ENCODE measurements around the gene UTP14C. TPM values are rescaled to one million over a fixed set of nuclear protein-coding genes. Genes with fewer than 3 reads are reported as not detected.
"Not testable (repeated sequence)": the region's sequence is repeated elsewhere in the genome, so short reads cannot be mapped to it uniquely, and the experiment has no call there.

Gene UTP14C
- total RNA-seq, 1 experiment from 2014 or later, result 10.1 TPM

- H4K20me1 ChIP-seq (ENCODE audit: insufficient read depth, low read depth, low read length); H3K36me3 ChIP-seq (ENCODE audit: insufficient read depth, low read length); H3K79me2 ChIP-seq (ENCODE audit: low read length); H3K9me2 ChIP-seq (replicated peaks; ENCODE audit: insufficient read depth, low read length); H2AFZ ChIP-seq (ENCODE audit: low read length); H3K4me1 ChIP-seq (ENCODE audit: low read length); H3K4me3 ChIP-seq (ENCODE audit: low read length); H3K4me2 ChIP-seq (ENCODE audit: low read depth, low read length, poor library complexity, severe bottlenecking); H3K9ac ChIP-seq (ENCODE audit: low read length); H3K27me3 ChIP-seq (ENCODE audit: low read length); H3K27ac ChIP-seq (ENCODE audit: low read length); H3K9me3 ChIP-seq (ENCODE audit: low read length); DNase-seq: not testable (repeated sequence)
These were observed 39.6 kb upstream of the UTP14C start for GRCh38 chr13:51984904-51985303.

GRCh38 chr13:51988988-51989618, 35.4 kb upstream of the UTP14C start:
- Histone ChIP-seq H3K9me3 (ENCODE audit: low read length) (no peaks in the 10 kb centered on the region), H3K27me3 (ENCODE audit: low read length) (no peaks in the 10 kb centered on the region), H3K4me3 (ENCODE audit: low read length) (no peak overlapping the region), H4K20me1 (ENCODE audit: insufficient read depth, low read depth, low read length) (no peaks in the 10 kb centered on the region), H3K27ac (ENCODE audit: low read length) (no peak overlapping the region), H3K79me2 (ENCODE audit: low read length) (no peaks in the 10 kb centered on the region), H3K36me3 (ENCODE audit: insufficient read depth, low read length) (no peaks in the 10 kb centered on the region), H3K4me2 (ENCODE audit: low read depth, low read length, poor library complexity, severe bottlenecking) (no peak overlapping the region), H2AFZ (ENCODE audit: low read length) (no peak overlapping the region), H3K9ac (ENCODE audit: low read length) (no peak overlapping the region), H3K9me2 (replicated peaks; ENCODE audit: insufficient read depth, low read length) (no peaks in the 10 kb centered on the region), H3K4me1 (ENCODE audit: low read length) (no peaks in the 10 kb centered on the region)
- no peak for DNase-seq

GRCh38 chr13:51993713-51994112, 30.8 kb upstream of the UTP14C start:
- Histone ChIP-seq H3K36me3 (ENCODE audit: insufficient read depth, low read length) (no peaks in the 10 kb centered on the region), H3K9me3 (ENCODE audit: low read length) (no peaks in the 10 kb centered on the region), H3K4me1 (ENCODE audit: low read length) (peaks cover 8% of the 10 kb centered on the region), H3K9me2 (replicated peaks; ENCODE audit: insufficient read depth, low read length) (no peaks in the 10 kb centered on the region), H3K9ac (ENCODE audit: low read length) (no peak overlapping the region), H3K4me2 (ENCODE audit: low read depth, low read length, poor library complexity, severe bottlenecking) (no peak overlapping the region), H4K20me1 (ENCODE audit: insufficient read depth, low read depth, low read length) (no peaks in the 10 kb centered on the region), H2AFZ (ENCODE audit: low read length) (no peak overlapping the region), H3K27ac (ENCODE audit: low read length) (no peak overlapping the region), H3K27me3 (ENCODE audit: low read length) (no peaks in the 10 kb centered on the region), H3K4me3 (ENCODE audit: low read length) (no peak overlapping the region), H3K79me2 (ENCODE audit: low read length) (no peaks in the 10 kb centered on the region)
- no peak for DNase-seq

GRCh38 chr13:51995677-51996551, 28.6 kb upstream of the UTP14C start:
- no peaks in the 10 kb centered on the region for H3K79me2 ChIP-seq (ENCODE audit: low read length)
- no peak overlapping the region for H3K4me2 ChIP-seq (ENCODE audit: low read depth, low read length, poor library complexity, severe bottlenecking)
- H3K9ac ChIP-seq (ENCODE audit: low read length), result no peak overlapping the region
- no peaks in the 10 kb centered on the region for H3K36me3 ChIP-seq (ENCODE audit: insufficient read depth, low read length)
- H3K9me2 ChIP-seq (replicated peaks; ENCODE audit: insufficient read depth, low read length), result no peaks in the 10 kb centered on the region
- H2AFZ ChIP-seq (ENCODE audit: low read length), result no peak overlapping the region
- H3K27ac ChIP-seq (ENCODE audit: low read length), result no peak overlapping the region
- no peaks in the 10 kb centered on the region for H3K9me3 ChIP-seq (ENCODE audit: low read length)
- no peaks in the 10 kb centered on the region for H3K27me3 ChIP-seq (ENCODE audit: low read length)
- DNase-seq, result no peak
- peaks cover 8% of the 10 kb centered on the region for H3K4me1 ChIP-seq (ENCODE audit: low read length)
- no peaks in the 10 kb centered on the region for H4K20me1 ChIP-seq (ENCODE audit: insufficient read depth, low read depth, low read length)
- no peak overlapping the region for H3K4me3 ChIP-seq (ENCODE audit: low read length)

- Histone ChIP-seq H3K9me2 (replicated peaks; ENCODE audit: insufficient read depth, low read length) (no peaks in the 10 kb centered on the region), H2AFZ (ENCODE audit: low read length) (no peak overlapping the region), H3K4me1 (ENCODE audit: low read length) (peaks cover 8% of the 10 kb centered on the region), H3K4me2 (ENCODE audit: low read depth, low read length, poor library complexity, severe bottlenecking) (no peak overlapping the region), H3K27ac (ENCODE audit: low read length) (no peak overlapping the region), H3K4me3 (ENCODE audit: low read length) (no peak overlapping the region), H3K9me3 (ENCODE audit: low read length) (no peaks in the 10 kb centered on the region), H3K36me3 (ENCODE audit: insufficient read depth, low read length) (no peaks in the 10 kb centered on the region), H3K79me2 (ENCODE audit: low read length) (no peaks in the 10 kb centered on the region), H3K9ac (ENCODE audit: low read length) (no peak overlapping the region), H4K20me1 (ENCODE audit: insufficient read depth, low read depth, low read length) (no peaks in the 10 kb centered on the region), H3K27me3 (ENCODE audit: low read length) (no peaks in the 10 kb centered on the region)
- DNase-seq, result no peak
These were observed 27.9 kb upstream of the UTP14C start for GRCh38 chr13:51996641-51997040.

- Histone ChIP-seq H3K27me3 (ENCODE audit: low read length) (no peaks in the 10 kb centered on the region), H3K9me2 (replicated peaks; ENCODE audit: insufficient read depth, low read length) (no peaks in the 10 kb centered on the region), H3K36me3 (ENCODE audit: insufficient read depth, low read length) (no peaks in the 10 kb centered on the region), H3K79me2 (ENCODE audit: low read length) (no peaks in the 10 kb centered on the region), H4K20me1 (ENCODE audit: insufficient read depth, low read depth, low read length) (no peaks in the 10 kb centered on the region), H3K4me1 (ENCODE audit: low read length) (peaks cover 8% of the 10 kb centered on the region), H3K9me3 (ENCODE audit: low read length) (no peaks in the 10 kb centered on the region), H2AFZ (ENCODE audit: low read length) (no peak overlapping the region), H3K4me3 (ENCODE audit: low read length) (no peak overlapping the region), H3K27ac (ENCODE audit: low read length) (no peak overlapping the region), H3K4me2 (ENCODE audit: low read depth, low read length, poor library complexity, severe bottlenecking) (no peak overlapping the region), H3K9ac (ENCODE audit: low read length) (no peak overlapping the region)
- no peak for DNase-seq
These were observed 27.3 kb upstream of the UTP14C start for GRCh38 chr13:51997186-51997585.

GRCh38 chr13:51997641-51998330, 26.7 kb upstream of the UTP14C start:
- Histone ChIP-seq H3K4me1 (ENCODE audit: low read length) (peaks cover 8% of the 10 kb centered on the region), H3K9me2 (replicated peaks; ENCODE audit: insufficient read depth, low read length) (no peaks in the 10 kb centered on the region), H3K27me3 (ENCODE audit: low read length) (no peaks in the 10 kb centered on the region), H3K9ac (ENCODE audit: low read length) (no peak overlapping the region), H4K20me1 (ENCODE audit: insufficient read depth, low read depth, low read length) (no peaks in the 10 kb centered on the region), H3K4me3 (ENCODE audit: low read length) (no peak overlapping the region), H3K27ac (ENCODE audit: low read length) (no peak overlapping the region), H3K36me3 (ENCODE audit: insufficient read depth, low read length) (no peaks in the 10 kb centered on the region), H3K4me2 (ENCODE audit: low read depth, low read length, poor library complexity, severe bottlenecking) (no peak overlapping the region), H2AFZ (ENCODE audit: low read length) (no peak overlapping the region), H3K79me2 (ENCODE audit: low read length) (no peaks in the 10 kb centered on the region), H3K9me3 (ENCODE audit: low read length) (no peaks in the 10 kb centered on the region)
- no peak for DNase-seq
